ENCODE measurements around the gene BCL2L2. TPM values are rescaled to one million over a fixed set of nuclear protein-coding genes. Genes with fewer than 3 reads are reported as not detected.

The BCL2L2 gene
- total and polyA plus RNA-seq, 2 of the 8 experiments (the other 6 are each of a cell fraction or from before 2014, with no cell fraction given) = 9.3 to 13.8 TPM

- Histone ChIP-seq H2AFZ (ENCODE audit: low read length) (no peak overlapping the region), H3K27me3 (replicated peaks in 1 of 4; ENCODE audit: control insufficient read depth in 3 of 4, extremely low read depth in 1 of 4, insufficient read depth in 3 of 4, low read length in 3 of 4) (peaks cover 27 to 62% (median 55%) of the 10 kb centered on the region in 4 experiments), H2BK5ac (ENCODE audit: low read depth, low read length) (no peak overlapping the region), H4K91ac (replicated peaks; ENCODE audit: insufficient read length, low read length) (no peak overlapping the region), H2BK15ac (ENCODE audit: low read length) (no peak overlapping the region), H4K8ac (ENCODE audit: extremely low read depth, insufficient read depth, low read length) (peak overlapping the region; percentile 5; the same call in 1 of the 2 replicates), H2BK12ac (ENCODE audit: low read depth, low read length) (no peak overlapping the region), H3K4me1 (replicated peaks in 1 of 4; ENCODE audit: control insufficient read depth in 3 of 4, insufficient read depth in 4 of 4, low read length in 3 of 4) (peaks cover 0 to 7% (median 1%) of the 10 kb centered on the region in 4 experiments; a peak in 5 of 7 replicates), H2AK5ac (ENCODE audit: low read depth, low read length) (no peak overlapping the region), H3K18ac (ENCODE audit: extremely low read depth, low read length) (no peak overlapping the region), H3K23ac (ENCODE audit: insufficient read length) (no peak overlapping the region), H3K9ac (replicated peaks in 1 of 4; ENCODE audit: extremely low read depth in 1 of 4, low read depth in 3 of 4, low read length in 3 of 4) (no peak overlapping the region), H3K4me2 (ENCODE audit: insufficient read depth in 1 of 2, low read depth in 2 of 2, low read length in 2 of 2) (no peak overlapping the region), H4K5ac (ENCODE audit: insufficient read length, low read depth, low read length) (no peak overlapping the region), H3K27ac (ENCODE audit: low read depth, low read length) (no peak overlapping the region), H3K79me1 (ENCODE audit: low read depth, low read length) (no peaks in the 10 kb centered on the region), H3K36me3 (ENCODE audit: control insufficient read depth in 2 of 4, insufficient read depth in 4 of 4, low read length in 3 of 4) (no peaks in the 10 kb centered on the region), H3K9me3 (ENCODE audit: insufficient read depth in 2 of 2, low read depth in 1 of 2, low read length in 1 of 2) (no peaks in the 10 kb centered on the region), H2BK20ac (ENCODE audit: low read length) (no peak overlapping the region), H3K23me2 (ENCODE audit: low read depth, low read length) (peaks cover 13% of the 10 kb centered on the region), H3K4ac (replicated peaks; ENCODE audit: insufficient read length, low read depth, low read length) (no peak overlapping the region), H3K4me3 (ENCODE audit: extremely low read depth in 1 of 4, insufficient read depth in 2 of 4, low read depth in 3 of 4, low read length in 4 of 4) (no peak overlapping the region), H3K14ac (ENCODE audit: insufficient read length) (no peak overlapping the region), H2BK120ac (replicated peaks; ENCODE audit: low read depth, low read length) (no peak overlapping the region), H3K56ac (replicated peaks; ENCODE audit: insufficient read length, low read depth, low read length) (no peak overlapping the region), H4K20me1 (replicated peaks in 1 of 2; ENCODE audit: control insufficient read depth in 1 of 2, insufficient read depth in 2 of 2, low read length in 2 of 2) (peaks cover 5 to 8% of the 10 kb centered on the region in 2 experiments), H3K79me2 (ENCODE audit: control insufficient read depth in 1 of 2, insufficient read depth in 2 of 2, low read length in 2 of 2) (no peaks in the 10 kb centered on the region)
- FAIRE-seq = no peak
- CTCF ChIA-PET (ENCODE audit: partially characterized antibody) = interaction anchor here (0.6 to 7.2 kb wide), 20 partner anchors 8 to 261 kb away, joined by 3 to 42 read pairs (median 6); partner anchors contain the start of genes BCL2L2, HOMEZ and PABPN1
- WGBS, 2 experiments (ENCODE audit: extremely low coverage in 1 of 2, insufficient coverage in 1 of 2, insufficient read length in 1 of 2, insufficient replicate concordance in 2 of 2, low coverage in 1 of 2, low lambda C conversion rate in 2 of 2, missing lambda C conversion rate in 1 of 2) = 91% methylated on average over 7 of the region's 7 CpGs; no CpG with 5 or more reads in 1 of the 2 experiments
- POLR2A ChIA-PET (ENCODE audit: partially characterized antibody) = interaction anchor here (1.3 kb wide), 1 partner anchor 15 kb away, joined by 4 read pairs; no protein-coding TSS in a partner anchor
- no peak for DNase-seq (ENCODE audit: low read depth in 1 of 2, low spot score in 2 of 2)
- TF ChIP-seq EZH2 (IDR thresholded peaks at IDR 0.05; ENCODE audit: low read depth, low read length, severe bottlenecking) (no peak), USF2 (IDR thresholded peaks at IDR 0.05; ENCODE audit: low read length) (no peak), GABPA (IDR thresholded peaks at IDR 0.05; ENCODE audit: borderline replicate concordance, insufficient read depth, low read length) (no peak), CHD2 (IDR thresholded peaks at IDR 0.05; ENCODE audit: low read length) (no peak), FOSL1 (IDR thresholded peaks at IDR 0.05; ENCODE audit: insufficient read depth, low read depth, low read length) (no peak), SP4 (IDR thresholded peaks at IDR 0.05; ENCODE audit: low read length) (no peak), CBX8 (IDR thresholded peaks at IDR 0.05; ENCODE audit: borderline replicate concordance, low read depth, low read length) (no peak), EP300 (IDR thresholded peaks at IDR 0.05; ENCODE audit: borderline replicate concordance in 1 of 2, low read depth in 2 of 2, low read length in 2 of 2) (no peak), ATF3 (IDR thresholded peaks at IDR 0.05; ENCODE audit: insufficient read depth, low read depth, low read length) (no peak), TAF1 (IDR thresholded peaks at IDR 0.05; ENCODE audit: low read depth, low read length) (no peak)
Measured at GRCh38 chr14:23297611-23298277, 8.9 kb upstream of the BCL2L2 start.

All from H1 (cell line).